Esophagus (tissue), 2 donors: Measurements from ENCODE around the gene KCNMB4. TPM values are rescaled to one million over a fixed set of nuclear protein-coding genes. Genes with fewer than 3 reads are reported as not detected.

Experiments
- H3K27ac ChIP-seq, 2 donors: one replicate each; pipeline ENCODE4 v1.5.1; 2013; ENCODE audit warnings: low read depth in 2 of 2, mild to moderate bottlenecking in 2 of 2, inconsistent platforms in 1 of 2, low read length in 1 of 2, moderate library complexity in 1 of 2
- H3K27me3 ChIP-seq, 2 donors: one replicate each; pipeline ENCODE4 v1.6.1; 2013; ENCODE audit warnings: low read length in 2 of 2, control low read depth in 1 of 2, mild to moderate bottlenecking in 1 of 2; ENCODE audit not compliant: insufficient read depth in 2 of 2, control insufficient read depth in 1 of 2
- H3K36me3 ChIP-seq, 2 donors: one replicate each; pipeline ENCODE4 v1.6.1; 2013; ENCODE audit warnings: low read length in 1 of 2; ENCODE audit not compliant: control insufficient read depth in 2 of 2, insufficient read depth in 2 of 2
- H3K4me1 ChIP-seq, 2 donors: one replicate each; pipeline ENCODE4 v1.6.1; 2013; ENCODE audit warnings: low read length in 1 of 2; ENCODE audit not compliant: control insufficient read depth in 2 of 2, insufficient read depth in 2 of 2
- H3K4me3 ChIP-seq, 2 donors: one replicate each; pipeline ENCODE4 v1.5.1; 2013; ENCODE audit warnings: low read length in 2 of 2, mild to moderate bottlenecking in 2 of 2, low read depth in 1 of 2, moderate library complexity in 1 of 2
- H3K9me3 ChIP-seq, 2 donors: one replicate each; pipeline ENCODE4 v1.6.1; 2013; ENCODE audit warnings: mild to moderate bottlenecking in 2 of 2, low read depth in 1 of 2, low read length in 1 of 2, moderate library complexity in 1 of 2; ENCODE audit not compliant: control insufficient read depth in 2 of 2, insufficient read depth in 1 of 2
- WGBS, 2 donors: extraction: QIAGEN DNeasy Blood & Tissue Kit; methylation state at CpG; one replicate each; pipeline ENCODE4 v1.1.7; 2013; 5-methylcytosine and 5-hydroxymethylcytosine counted together
- polyA plus RNA-seq, 2 donors: library from polyadenylated mRNA; stranded (reverse); fragments of 200-250 nt; gene quantifications; one replicate each; pipeline ENCODE4 v1.2.3, GENCODE V29; 2013
- donor health status: healthy with polysubstance abuse.
- donor health status: Bipolar disorder and iron deficiency.

KCNMB4 gene
- polyA plus RNA-seq, 2 donors: 0.33 to 0.51 TPM

DNA sequence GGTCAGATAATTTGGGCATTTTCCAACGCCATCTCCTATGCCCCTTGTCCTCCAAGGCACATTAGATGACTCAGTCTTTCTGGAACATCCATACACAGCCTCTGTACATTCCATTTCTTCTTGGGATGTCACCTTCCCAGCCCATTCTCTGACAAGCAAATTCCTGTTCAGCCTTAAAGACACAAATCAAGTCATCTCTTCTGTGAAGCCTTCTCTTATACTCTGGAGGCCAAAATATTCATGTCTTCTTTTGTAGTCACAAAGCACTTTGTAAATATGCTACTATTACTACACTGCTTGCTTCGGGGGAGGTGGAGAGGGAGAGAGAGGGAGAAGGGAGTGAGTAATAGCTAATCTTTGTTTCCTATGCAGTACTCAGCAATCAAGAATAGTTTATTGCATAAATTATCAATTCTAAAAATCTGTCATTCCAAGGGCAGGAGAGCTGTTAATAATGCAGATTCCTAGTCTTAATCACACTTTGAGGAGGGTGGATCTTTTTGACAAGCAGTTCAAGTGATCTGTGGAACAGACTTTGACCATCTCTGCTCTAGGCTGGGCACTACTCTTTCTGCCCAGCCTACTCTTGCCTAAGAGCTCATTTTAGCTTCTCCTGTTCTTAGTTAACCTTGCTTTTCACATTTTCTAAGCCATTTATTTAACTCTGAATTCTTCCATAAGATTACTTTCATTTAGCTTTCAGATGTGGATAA is 27.9 kb downstream of the KCNMB4 start:
- H3K4me1 ChIP-seq: no peaks in the 10 kb centered on the region
- H3K9me3 ChIP-seq: no peaks in the 10 kb centered on the region
- no peak overlapping the region for H3K27ac ChIP-seq
- H3K27me3 ChIP-seq: no peaks in the 10 kb centered on the region
- H3K36me3 ChIP-seq: no peaks in the 10 kb centered on the region
- 34 to 43% methylated on average over 2 of the region's 2 CpGs for WGBS, 2 donors
- no peak overlapping the region for H3K4me3 ChIP-seq

DNA sequence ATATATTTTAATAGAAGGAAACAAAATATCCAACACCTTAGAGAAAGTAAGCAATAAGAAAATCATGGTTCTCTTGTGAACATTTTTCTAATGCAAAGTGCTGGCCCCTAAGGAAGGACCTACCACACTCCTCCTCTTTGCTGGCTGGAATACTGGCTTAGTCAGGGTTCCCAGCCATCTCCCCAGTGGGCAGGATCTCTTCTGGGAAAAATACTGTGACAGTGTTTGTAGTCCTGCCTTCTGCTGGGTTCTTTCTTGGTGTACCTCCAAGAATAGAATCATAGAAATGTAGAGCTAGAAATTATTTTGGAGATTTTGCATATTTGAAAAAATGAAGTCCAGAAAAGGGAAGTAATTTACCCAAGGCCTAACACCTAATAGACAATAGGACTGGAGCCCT is 31.9 kb downstream of the KCNMB4 start:
- no peaks in the 10 kb centered on the region for H3K4me1 ChIP-seq
- H3K4me3 ChIP-seq: no peak overlapping the region
- no peaks in the 10 kb centered on the region for H3K36me3 ChIP-seq
- H3K9me3 ChIP-seq: no peaks in the 10 kb centered on the region
- no peaks in the 10 kb centered on the region for H3K27me3 ChIP-seq
- no peak overlapping the region for H3K27ac ChIP-seq

DNA sequence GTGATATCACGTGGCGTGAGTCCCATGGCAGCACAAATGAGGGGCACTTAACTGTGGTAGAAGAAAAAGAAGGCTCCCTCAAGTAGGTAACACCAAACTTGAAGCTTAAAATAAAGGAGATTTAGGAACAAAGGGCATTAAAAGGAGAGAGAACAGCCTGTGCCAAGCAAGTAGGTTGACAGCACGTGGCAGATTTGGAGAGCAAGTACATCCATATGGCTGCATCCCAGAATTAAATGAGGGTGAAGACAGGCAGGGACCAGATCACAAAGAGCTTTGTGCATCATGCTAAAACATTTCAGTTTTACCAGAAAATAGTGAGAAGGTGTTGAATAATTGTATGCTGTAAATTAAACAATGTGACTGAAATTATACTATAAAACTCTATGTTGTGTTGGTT is 32.8 kb downstream of the KCNMB4 start:
- WGBS, 2 donors: 81 to 85% methylated on average over 3 of the region's 3 CpGs
- Histone ChIP-seq H3K4me1 (no peaks in the 10 kb centered on the region), H3K36me3 (no peaks in the 10 kb centered on the region), H3K27ac (no peak overlapping the region), H3K9me3 (no peaks in the 10 kb centered on the region), H3K4me3 (no peak overlapping the region), H3K27me3 (no peaks in the 10 kb centered on the region)

DNA sequence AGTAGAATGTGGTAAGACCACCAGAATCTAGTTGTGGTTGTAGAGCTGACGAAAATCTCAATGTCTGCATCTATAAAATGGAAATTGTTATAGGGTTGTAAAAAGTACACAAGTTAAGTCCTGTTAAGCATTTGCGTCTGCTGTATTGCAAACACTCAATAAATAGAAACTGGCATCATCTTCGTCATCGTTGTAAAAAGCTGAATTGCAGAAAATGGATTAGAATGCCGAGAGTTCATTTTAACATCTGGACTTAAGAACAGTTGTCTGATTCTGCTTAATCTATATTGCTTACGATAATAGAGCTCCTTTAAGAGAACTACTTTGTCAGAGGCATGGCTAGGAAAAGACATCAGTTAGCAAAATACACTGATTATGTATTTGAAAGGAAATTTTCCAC is 33.2 kb downstream of the KCNMB4 start:
- H3K4me3 ChIP-seq: no peak overlapping the region
- no peaks in the 10 kb centered on the region for H3K4me1 ChIP-seq
- no peaks in the 10 kb centered on the region for H3K9me3 ChIP-seq
- H3K27me3 ChIP-seq: no peaks in the 10 kb centered on the region
- WGBS, 2 donors: 81 to 86% methylated on average over 6 of the region's 6 CpGs
- H3K36me3 ChIP-seq: no peaks in the 10 kb centered on the region
- H3K27ac ChIP-seq: no peak overlapping the region

DNA sequence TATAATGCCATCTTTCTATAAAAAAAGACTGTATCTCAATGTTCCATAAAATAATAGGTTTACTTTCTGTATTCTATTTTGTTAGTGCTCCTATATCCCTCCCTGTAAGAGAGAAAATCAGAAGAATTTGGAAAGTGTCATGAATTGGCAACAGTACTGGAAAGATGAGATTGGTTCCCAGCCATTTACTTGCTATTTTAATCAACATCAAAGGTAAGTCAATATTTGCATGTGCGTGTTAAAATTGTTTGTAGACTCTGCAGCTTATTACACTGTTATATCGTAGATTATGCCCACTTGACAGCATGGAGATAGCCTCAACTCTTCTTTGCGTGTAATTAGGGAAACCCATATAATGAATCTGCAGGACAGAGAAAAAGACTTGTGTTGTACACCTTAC is 34.0 kb downstream of the KCNMB4 start:
- Histone ChIP-seq H3K4me1 (no peaks in the 10 kb centered on the region), H3K9me3 (no peaks in the 10 kb centered on the region), H3K27ac (no peak overlapping the region), H3K36me3 (no peaks in the 10 kb centered on the region), H3K27me3 (no peaks in the 10 kb centered on the region), H3K4me3 (no peak overlapping the region)
- WGBS, 2 donors: 67 to 81% methylated on average over 3 of the region's 3 CpGs

DNA sequence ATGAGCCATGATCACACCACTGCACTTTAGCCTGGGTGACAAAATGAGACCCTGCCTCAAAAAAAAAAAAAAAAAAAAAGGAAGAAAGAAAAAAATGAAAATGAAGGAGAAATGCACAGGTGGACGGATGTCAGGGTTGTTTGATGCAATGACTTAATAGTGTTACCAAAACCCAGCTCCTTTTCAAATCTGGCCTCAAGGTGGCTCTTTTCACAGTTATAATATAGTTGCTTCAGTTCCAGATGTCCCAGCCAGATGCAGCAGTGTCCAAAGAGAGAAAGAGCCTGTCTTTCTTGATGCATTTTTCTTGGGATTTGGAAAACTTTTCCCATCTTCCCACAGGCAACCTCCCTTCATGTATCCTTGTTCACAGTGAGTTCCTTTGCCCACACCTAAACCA is 36.5 kb downstream of the KCNMB4 start:
- 91 to 100% methylated on average over 1 of the region's 1 CpG for WGBS, 2 donors
- H3K36me3 ChIP-seq: no peaks in the 10 kb centered on the region

DNA sequence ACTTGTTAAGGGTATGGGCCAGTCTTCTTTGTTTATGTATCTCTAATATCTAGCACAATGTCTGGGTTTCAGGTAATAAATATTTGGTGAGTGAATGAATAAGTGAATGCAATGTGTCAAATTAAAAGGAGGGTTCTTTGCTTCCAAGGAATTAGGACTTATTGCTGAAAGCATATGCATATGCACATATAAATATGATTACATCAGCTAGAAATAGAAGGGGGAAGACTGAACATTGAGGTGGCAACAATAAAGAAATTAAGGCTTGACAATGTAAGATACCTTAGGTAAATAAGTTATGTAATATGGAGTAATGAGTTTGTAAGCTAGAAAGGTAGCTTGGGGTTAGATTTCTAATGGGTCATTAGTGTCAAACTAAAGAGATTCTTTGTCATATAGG is 37.7 kb downstream of the KCNMB4 start:
- Histone ChIP-seq H3K27ac (no peak overlapping the region), H3K4me3 (no peak overlapping the region)

More for the DNA sequence above, 36.5 kb downstream of the KCNMB4 start:
- H3K9me3 ChIP-seq: no peaks in the 10 kb centered on the region
- no peak overlapping the region for H3K27ac ChIP-seq
- no peaks in the 10 kb centered on the region for H3K27me3 ChIP-seq
- no peak overlapping the region for H3K4me3 ChIP-seq
- H3K4me1 ChIP-seq: no peaks in the 10 kb centered on the region

DNA sequence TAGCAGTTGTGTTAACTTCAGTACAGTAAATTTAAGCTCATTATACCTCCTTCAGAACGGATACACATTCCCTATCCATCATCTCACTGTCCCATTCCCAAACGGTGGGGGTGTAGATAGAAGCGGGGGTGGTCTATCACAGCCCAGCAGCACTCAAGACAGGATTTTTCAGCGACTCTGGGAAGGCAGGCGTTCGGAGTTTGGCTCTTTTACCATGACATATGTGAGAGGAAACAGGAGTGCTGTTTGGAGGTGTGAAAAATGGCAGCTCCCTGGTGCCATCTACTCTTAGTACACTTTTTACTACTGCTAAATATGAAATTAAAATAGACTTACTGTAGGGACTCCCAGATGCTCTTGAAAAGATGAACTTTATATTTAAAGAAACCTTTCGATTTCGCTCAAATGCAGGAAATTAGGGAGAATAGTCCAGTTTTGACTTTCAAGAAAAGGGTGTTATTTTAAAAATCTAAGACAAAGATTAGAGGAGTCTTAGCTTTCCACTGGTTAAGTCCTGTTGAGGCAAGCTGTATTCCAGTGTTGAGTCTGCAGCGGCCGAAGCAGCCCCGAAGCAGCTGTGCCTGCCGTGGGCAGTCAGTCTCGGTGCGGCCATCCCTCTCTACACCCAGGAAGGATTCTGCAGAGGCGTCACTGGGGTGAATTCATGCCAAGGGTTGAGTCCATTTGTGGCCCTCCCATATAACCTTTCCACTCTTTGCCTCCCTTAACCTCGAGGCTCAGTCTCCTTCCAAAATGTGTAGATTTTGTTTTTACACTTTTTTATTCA is 42.1 kb downstream of the KCNMB4 start:
- Histone ChIP-seq H3K4me3 (no peak overlapping the region), H3K9me3 (no peaks in the 10 kb centered on the region), H3K27me3 (no peaks in the 10 kb centered on the region), H3K27ac (no peak overlapping the region), H3K4me1 (no peaks in the 10 kb centered on the region), H3K36me3 (no peaks in the 10 kb centered on the region)
- 89 to 91% methylated on average over 16 of the region's 16 CpGs for WGBS, 2 donors

More for the DNA sequence above, 37.7 kb downstream of the KCNMB4 start:
- H3K9me3 ChIP-seq: no peaks in the 10 kb centered on the region
- H3K36me3 ChIP-seq: no peaks in the 10 kb centered on the region
- H3K27me3 ChIP-seq: no peaks in the 10 kb centered on the region
- H3K4me1 ChIP-seq: no peaks in the 10 kb centered on the region

DNA sequence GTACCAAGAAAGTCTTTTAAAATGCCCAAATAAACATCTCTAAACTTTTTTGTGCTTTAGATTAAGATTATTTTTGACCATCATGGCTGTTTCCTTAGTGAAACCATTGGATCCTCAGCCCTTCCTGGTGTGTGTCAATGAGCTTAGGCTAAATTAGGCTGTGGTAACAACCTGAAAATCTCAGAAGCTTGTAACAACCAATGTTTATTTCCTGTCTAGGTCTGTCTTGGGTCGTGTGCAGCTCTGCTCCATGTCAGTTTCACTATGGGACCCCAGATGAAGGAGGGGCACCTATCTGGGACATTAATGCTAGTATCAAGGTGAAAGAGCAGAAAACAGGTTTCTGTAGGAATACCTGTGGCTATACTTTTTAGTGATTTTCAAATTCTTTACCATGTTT is 49.9 kb downstream of the KCNMB4 start:
- no peak overlapping the region for H3K4me3 ChIP-seq
- H3K36me3 ChIP-seq: no peaks in the 10 kb centered on the region
- H3K27me3 ChIP-seq: no peaks in the 10 kb centered on the region
- no peaks in the 10 kb centered on the region for H3K9me3 ChIP-seq
- no peaks in the 10 kb centered on the region for H3K4me1 ChIP-seq
- H3K27ac ChIP-seq: no peak overlapping the region
- WGBS, 2 donors: 35 to 47% methylated on average over 1 of the region's 1 CpG

DNA sequence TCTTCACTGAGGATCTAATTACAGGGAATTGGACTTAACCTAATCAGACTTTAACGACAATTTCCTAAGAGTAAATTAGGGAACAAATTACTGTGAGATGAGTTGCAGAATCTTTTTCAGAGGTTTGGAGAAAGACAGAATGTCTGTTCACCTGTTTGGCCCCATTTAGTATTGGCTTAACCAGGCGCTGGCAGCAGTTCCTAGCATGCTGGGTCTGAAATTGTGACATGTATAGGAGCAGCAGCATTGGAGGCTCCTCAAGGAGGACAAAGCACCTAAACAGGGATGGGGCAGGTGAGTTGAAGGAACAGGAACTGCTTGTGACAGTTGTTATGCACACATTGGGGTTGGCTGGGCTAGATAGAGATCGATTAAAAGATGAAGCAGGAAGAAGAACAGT is 51.0 kb downstream of the KCNMB4 start:
- Histone ChIP-seq H3K36me3 (no peaks in the 10 kb centered on the region), H3K9me3 (no peaks in the 10 kb centered on the region), H3K4me1 (no peaks in the 10 kb centered on the region), H3K27ac (no peak overlapping the region), H3K27me3 (no peaks in the 10 kb centered on the region), H3K4me3 (no peak overlapping the region)
- WGBS, 2 donors: 93 to 95% methylated on average over 3 of the region's 3 CpGs
